Measurements from ENCODE around the gene DDB1.
A peak's percentile ranks its signal among the peaks of the same experiment; 100 is the strongest.

DDB1 gene

DNA sequence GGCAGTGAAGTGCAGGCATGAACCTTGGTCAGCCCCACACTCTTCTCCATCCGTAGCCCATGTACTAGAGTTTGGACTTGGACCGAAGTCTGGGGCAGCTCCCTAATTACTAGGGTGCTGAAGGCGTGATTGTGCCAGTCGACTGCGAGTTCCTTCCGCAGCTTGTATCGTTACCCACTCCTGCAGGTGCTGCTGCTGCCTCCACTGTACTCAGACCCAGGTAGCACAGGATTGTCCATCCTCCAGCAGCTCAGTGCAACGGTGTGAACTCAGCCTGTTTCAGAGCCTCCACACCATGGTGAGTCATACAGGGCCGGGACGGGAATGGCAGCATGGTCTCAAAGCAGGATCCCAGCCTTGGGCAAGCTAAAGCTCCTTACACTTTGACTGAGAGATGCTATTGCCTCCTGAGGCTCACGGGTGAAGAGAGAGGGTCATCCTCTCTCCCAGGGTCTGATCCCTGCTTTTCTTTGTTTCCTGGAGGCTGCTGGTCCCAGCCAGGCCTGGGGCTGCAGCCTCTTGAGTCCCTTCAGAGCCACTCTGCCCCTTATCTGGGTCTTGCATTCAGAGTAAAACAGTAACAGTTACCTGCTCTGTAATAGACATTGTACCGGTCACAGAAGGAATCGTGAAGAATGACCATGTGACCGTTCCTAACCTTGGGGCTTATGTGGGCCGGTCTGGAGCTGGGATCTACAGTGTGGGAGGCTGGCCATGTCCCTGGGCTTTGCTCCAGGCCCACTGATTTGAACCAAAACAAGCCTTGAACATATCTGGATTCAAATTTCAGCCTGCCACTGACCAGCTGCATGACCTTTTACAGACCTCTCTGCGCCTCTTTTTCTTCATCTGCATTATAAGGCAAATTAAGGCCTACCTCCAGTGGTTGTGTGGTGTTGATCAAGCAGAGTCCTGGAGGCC is 1.8 kb upstream of the DDB1 start:
- no peak for DNase-seq

DNA sequence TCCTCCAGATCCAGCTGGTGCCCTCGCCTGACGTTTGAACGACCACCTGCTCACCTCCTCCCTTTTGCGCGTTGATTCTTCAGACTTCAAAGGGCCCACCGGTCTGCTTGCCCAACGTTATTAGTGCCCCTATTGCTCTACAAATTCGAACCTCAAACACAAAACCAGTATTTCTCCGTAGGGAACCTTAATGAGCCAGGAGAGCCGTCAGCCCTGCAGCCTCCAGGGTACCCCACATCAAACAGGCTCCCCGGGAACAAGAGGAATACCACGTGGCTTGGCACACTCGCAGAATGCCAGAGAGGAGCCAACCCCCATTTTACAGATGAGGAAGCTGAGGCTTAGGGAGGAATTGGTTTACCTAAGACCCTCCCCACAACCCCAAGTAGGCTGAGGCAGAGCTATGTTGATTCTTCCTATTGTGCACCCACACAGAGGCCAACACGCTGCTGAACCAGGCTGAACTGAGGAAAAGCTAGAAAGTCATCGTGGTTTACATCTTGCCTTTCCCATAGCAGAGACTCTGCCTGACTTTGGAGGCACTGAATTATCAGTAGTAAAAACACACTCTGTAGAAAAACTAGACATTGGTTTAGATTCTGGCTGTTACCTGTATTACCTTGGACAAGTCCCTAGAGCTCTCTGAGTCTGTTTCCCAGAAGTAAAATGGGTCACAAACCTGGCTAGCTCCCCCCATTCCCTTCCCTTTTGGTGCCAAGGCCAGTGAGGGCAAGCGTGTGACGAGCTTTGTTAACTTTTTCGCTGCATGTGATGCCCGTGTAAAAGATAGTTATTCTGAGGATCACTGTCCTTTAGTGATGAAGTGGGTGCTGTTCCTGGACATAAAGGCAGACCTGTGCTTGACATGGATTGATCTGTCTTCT is 887 bp upstream of the DDB1 start:
- no peak for DNase-seq

DNA sequence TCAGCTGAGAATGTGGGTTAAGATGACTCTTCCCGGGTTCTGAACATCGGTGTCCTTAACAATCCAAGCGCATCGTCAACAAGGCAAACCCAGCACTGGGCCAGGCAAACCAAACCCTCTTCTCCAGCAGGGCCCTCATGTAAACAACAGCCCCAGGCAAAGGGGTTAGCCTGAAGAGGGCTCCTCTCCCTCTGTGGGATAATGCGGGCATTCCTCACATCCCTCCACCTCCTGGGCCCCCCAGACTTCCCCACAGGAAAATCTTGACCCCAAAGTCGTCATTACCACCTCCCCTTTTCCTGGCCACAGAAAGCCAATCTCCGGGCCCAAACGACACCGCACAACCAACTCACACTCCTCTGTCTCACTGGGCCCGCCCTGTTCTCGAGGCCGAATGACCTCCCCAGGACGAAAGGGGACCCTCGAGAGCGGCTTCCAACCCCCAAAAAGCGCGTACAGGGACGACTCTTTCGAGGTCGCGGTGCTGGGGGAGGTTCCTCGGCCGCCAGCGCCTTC is 566 bp downstream of the DDB1 start:
- no peak for DNase-seq

- DNase-seq, result no peak
Observed at GRCh38 chr11:61331651-61332050, 1.3 kb downstream of the DDB1 start.

DNA sequence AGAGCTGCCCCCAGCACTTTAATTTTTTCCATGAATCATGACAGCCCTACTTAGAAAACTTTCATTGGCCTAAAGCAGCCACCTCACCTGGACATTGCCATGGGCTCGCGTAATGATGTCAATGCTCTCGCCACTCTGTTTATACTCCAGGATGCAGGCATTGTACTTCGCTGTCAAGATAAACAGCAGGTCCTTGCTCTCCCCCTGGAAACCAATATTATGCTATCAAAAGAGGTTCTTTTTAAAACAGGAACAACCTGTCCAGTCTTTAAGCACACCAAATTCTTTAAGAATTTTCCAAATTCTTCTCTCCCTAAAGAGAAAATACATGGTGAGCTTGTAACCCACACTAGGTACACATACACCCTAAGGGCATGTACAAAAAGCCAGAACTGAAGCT is 3.0 kb downstream of the DDB1 start:
- DNase-seq, result no peak

GRCh38 chr11:61328351-61328750 is 4.6 kb downstream of the DDB1 start:
- DNase-seq, result no peak

- no peak for DNase-seq
Observed at GRCh38 chr11:61327669-61328071, 5.2 kb downstream of the DDB1 start.

- DNase-seq, result no peak
Observed at GRCh38 chr11:61325649-61326414, 7.1 kb downstream of the DDB1 start.

DNA sequence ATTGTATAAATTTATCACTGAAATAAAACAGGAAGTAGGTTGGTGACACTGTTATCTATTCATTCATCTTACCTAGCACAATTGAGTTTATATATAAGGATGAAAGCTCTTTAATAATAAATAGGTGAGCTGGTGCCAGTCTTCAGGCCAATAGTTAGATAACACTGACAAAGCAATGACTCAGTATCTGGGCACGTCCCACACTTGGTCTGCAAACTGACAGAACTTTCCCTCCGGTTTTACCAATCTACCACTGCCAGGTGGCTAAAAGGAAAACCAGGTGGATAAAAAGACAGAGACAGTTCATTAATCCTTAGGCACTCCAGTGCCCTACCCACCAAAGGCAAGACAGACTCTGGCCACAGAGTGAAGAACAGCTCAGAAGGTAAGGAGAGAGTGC is 17.6 kb downstream of the DDB1 start:
- no peak for DNase-seq

DNA sequence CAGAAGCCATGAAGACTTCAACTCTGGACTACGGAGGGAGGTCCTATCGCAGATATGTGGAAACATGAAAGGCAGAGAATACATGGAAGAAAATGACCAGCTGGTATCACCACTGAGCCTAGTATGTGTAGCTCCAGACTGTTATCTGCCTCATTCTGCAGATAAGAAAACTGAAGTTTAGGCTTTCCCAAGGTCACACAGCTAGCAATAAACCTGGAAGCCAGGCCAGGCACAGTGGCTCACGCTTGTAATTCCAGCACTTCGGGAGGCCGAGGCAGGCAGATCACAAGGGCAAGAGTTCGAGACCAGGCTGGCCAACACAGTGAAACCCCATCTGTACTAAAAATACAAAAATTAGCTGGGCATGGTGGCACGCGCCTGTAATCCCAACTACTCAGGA is 22.2 kb downstream of the DDB1 start:
- DNase-seq, result no peak

DNA sequence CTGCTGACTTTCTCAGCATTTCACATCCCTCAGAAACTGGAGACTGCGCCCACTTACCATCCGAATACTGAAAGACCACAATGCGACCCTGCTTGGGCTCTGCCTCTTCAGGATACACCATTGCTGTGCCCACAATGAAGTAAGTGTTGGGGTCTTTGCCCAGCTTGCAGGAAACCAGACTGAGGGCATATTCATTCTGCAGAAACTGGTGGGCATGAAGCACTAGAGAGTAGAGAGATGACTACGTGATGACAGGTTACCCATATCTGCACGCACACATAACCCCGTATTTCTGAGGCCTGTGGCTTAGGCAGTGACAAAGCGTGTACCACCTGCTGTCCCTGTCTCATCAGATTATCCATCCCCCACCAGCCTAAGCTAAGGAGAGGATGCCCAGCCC is 23.2 kb downstream of the DDB1 start:
- no peak for DNase-seq

DNA sequence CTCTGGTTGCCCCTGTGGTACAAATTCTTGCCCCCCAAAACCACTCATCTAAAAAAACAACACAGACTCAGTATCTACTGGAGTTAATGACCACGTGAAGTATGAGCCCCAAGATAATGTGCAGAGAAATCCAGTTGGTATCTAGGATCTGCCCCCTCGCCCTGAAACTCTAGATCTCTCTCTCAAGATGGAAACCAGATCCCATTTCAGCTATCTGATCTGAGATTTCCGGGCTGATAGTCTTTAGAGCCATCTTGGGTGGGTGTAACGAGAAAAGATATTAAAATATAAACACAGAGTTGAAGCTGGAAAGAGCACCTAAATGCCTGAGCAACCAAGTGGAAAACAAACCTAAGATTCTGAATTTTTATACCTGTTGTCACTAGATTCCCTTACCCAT is 23.8 kb downstream of the DDB1 start:
- no peak for DNase-seq

DNA sequence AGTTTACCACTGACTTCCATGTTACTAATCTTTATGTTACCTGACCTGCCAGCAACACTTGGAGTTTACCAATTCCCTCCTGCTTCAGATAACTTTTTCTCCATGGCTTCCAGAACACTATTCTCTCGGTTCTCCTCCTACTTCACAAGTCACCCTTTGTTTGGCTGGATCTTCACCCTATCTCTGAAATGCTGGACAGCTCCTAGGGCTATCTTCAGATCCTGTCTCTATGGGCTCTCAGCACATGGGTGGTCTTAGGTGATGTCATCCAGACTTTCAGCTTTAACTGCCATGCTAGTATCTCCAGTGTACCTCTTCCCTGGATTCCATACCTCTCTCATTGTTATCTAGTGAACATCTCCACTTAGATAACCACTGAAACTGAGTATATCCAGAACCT is 25.6 kb downstream of the DDB1 start:
- DNase-seq, result no peak

DNA sequence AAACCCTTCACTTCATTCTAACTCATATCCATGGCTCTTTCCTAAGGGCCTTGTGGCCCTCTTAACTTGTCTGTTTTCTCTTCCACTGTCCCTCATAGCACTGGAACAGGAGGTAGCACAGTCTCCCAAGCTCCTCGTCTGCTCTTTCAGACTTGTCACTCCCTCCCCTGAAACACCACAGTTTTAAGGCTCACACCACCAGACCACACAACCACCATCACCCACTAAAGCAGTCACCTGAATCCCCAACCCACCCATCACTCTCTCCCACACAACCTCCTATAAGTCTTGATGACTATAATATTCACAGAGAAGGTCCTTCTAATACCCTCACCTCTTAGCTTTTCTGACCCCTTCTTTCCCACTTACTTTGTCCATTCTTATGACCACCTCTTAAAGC is 26.7 kb downstream of the DDB1 start:
- no peak for DNase-seq

DNA sequence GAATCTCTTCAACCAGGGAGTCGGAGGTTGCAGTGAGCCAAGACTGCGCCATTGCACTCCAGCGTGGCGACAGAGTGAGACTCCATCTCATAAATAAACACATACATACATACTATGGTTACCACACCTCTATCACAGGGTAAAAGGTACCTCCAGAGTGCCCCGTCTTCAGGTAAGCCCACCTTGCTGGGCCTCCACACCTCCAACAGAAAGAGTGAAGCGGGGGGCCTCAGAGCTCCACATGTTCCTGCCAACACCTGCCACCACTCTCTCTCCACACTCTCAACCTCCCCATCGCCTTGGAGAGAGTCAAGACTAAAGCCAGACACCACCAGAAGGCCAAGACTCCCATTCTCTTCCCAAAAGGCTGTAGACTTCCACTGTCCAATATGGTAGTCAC is 27.5 kb downstream of the DDB1 start:
- no peak for DNase-seq

- no peak for DNase-seq
Observed at GRCh38 chr11:61303725-61304124, 29.2 kb downstream of the DDB1 start.

DNA sequence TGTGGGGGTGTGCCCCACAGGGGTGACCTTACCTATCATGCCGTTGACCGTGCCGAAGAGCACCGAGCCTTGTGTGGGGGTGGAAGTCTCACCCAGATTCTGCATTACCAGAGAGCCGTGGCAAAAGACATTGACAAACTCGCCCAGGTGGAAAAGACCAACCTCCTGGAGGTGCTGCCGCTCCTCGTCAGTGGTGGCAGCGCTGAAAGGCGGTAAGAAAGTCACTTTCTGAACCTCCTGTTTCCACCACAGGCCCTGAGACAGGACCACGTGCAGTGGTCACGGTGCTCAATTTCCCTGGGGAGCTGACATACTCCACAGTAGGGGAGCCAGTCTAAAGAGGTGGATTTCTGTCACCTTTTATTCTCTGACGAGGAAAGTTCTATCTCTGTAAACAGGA is 30.4 kb downstream of the DDB1 start:
- DNase-seq, result no peak

DNA sequence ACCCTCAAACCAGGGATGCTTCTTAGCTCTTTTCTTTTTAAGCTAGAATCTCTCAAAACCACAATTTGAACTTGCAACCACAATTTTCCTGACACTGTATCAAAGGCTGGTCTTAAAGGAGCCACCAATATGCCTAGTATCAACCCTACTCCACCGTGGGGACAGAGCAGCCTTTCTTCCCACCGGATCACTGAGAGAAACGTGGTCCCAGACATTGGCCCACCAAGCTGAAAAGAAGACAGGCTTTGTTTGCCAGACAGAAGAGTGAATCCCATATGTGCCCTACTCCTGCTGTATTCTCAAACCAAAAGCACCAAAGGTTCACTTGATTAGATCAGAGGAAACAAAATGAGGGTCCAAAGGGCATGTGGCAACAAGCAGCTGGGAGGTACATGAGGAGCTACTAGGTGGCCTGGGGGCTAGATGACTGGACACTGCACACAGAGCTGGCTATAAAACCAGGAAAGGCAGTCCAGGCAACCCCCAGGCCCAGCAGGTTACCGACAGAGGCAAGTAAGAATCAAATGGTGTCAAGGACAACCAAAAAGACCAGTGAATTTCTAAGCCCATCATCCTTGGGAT is 34.2 kb downstream of the DDB1 start:
- no peak for DNase-seq

GRCh38 chr11:61297746-61298145 is 35.2 kb downstream of the DDB1 start:
- no peak for DNase-seq

GRCh38 chr11:61297341-61297740 is 35.6 kb downstream of the DDB1 start:
- no peak for DNase-seq

DNA sequence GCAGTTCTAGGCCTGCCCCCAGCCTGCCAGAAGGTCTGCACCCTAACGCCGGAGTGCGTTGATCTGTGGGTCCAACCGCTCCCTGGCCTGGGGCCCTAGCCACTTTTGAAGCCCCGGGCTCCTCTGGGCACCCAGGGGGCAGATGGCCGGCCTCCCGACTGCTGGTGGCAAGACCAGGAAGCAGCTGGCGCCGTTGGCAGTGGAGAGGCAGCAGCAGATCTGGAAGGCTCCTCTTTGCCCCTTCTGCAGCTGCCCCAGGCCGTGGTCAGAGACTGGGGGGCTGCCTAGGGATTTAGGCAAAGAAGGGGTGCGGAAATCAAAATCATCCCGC is 37.3 kb downstream of the DDB1 start:
- DNase-seq, result no peak

DNA sequence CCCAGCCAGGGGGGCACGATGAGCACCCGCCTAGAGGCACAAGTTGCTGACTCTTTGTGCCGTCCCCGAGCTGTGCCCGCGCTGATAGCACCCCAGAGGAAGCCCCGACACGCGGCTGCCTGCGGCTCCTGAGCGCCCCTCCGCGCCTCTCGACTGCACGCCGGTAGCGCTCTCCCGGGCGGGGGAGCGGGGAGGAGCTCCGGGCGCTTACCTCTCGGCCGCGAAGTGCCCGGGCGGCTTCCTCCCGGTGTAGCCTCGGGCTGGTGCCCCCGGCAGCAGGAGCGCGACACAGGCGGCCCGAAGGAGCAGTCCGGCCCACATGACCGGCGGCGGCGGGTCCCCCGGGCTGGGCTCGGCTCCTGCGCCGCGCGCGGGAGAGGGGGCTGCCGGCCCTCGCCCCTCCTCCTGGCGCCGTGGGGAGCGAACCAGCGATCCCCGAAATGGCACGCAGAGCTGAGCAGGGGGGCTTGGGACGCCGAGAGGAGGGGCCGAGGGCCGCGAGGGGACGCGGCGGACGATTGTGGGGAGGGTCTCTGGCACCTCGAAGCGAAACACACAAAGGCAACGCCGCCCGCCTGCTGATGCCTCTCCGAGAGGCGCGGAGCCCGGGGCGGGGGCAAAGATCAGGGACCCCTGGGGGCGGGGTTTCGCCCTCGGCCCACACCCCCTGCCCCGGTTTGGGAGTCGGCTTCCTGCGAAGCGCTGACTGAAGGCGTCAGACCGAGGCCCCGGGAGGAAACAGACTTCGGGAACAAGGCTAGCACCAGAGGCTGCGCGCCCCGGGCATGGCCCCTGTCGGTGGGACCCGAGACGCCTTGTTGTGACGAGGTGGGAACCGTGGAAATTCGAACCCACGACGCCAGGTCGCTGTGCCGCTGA is 37.9 kb downstream of the DDB1 start, which contains the start of gene VWCE:
Gene VWCE (minus strand): TSS at position 600 of the 879 bp plus-strand sequence. CDS start 279 bp downstream, at position 321.
- DNase-seq, result peak; percentile 44

All from activated CD4-positive, alpha-beta T cell treated with anti-CD3 and anti-CD28 coated beads for 1 hour (primary cell).